Sigmoid colon (tissue), 7 donors: ENCODE results near the gene ZNF579. TPM values are rescaled to one million over a fixed set of nuclear protein-coding genes. Genes with fewer than 3 reads are reported as not detected.

Source experiments
- DNase-seq: peaks from one replicate; pipeline ENCODE4 v3.0.0-alpha.2; 2019
- H3K27ac ChIP-seq, 4 donors: fragments of 200-600 bp; sonication (generic); one replicate each; pipeline ENCODE4 v1.5.1; 2016 to 2019; ENCODE audit warnings: mild to moderate bottlenecking in 1 of 4
- H3K27me3 ChIP-seq, 3 donors: fragments of 200-600 bp; sonication (generic); one replicate each; pipeline ENCODE4 v1.5.1; 2019; ENCODE audit warnings: mild to moderate bottlenecking in 1 of 3
- H3K36me3 ChIP-seq, 4 donors: fragments of 200-600 bp; sonication (generic); one replicate each; pipeline ENCODE4 v1.5.1; 2016 to 2019
- H3K4me1 ChIP-seq, 4 donors: fragments of 200-600 bp; sonication (generic); one replicate each; pipeline ENCODE4 v1.5.1; 2017 to 2019
- H3K4me3 ChIP-seq, 4 donors: fragments of 200-600 bp; sonication (generic); one replicate each; pipeline ENCODE4 v1.5.1; 2017 to 2019; ENCODE audit warnings: mild to moderate bottlenecking in 2 of 4, moderate library complexity in 1 of 4
- H3K9me3 ChIP-seq, 4 donors: fragments of 200-600 bp in 3 of 4; sonication (generic) in 3 of 4; one replicate each; pipeline versions ENCODE4 v1.5.1 to v1.6.1; 2013 to 2019
- CTCF ChIP-seq, 4 experiments: fragments of 450-650 bp in 3 of 4; fragments of 200-600 bp in 1 of 4; IDR thresholded peaks; one replicate each; pipeline ENCODE4 v1.5.1; 2016 to 2019; ENCODE audit warnings: antibody characterized with exemption in 4 of 4, mild to moderate bottlenecking in 3 of 4, moderate library complexity in 2 of 4
- EP300 ChIP-seq, 4 donors: sonication (generic); formaldehyde crosslinking; IDR thresholded peaks; one replicate each; pipeline ENCODE4 v1.6.1; 2017; ENCODE audit warnings: antibody characterized with exemption in 4 of 4
- POLR2A ChIP-seq, 2 donors: fragments of 450-650 bp; IDR thresholded peaks; one replicate each; pipeline ENCODE4 v1.6.1; 2016; ENCODE audit warnings: antibody characterized with exemption in 2 of 2, mild to moderate bottlenecking in 2 of 2, moderate library complexity in 2 of 2
- POLR2AphosphoS5 ChIP-seq, 4 donors: sonication (generic); formaldehyde crosslinking; IDR thresholded peaks; one replicate each; pipeline ENCODE4 v1.6.1; 2017; ENCODE audit warnings: antibody characterized with exemption in 4 of 4
- WGBS, 2 donors: extraction: QIAGEN DNeasy Blood & Tissue Kit; methylation state at CpG; one replicate each; pipeline ENCODE4 v1.1.7; 2013; 5-methylcytosine and 5-hydroxymethylcytosine counted together
- intact Hi-C: fragments of 100-400 bp; cut with DNase I; formaldehyde crosslinking; loops from one replicate; pipeline ENCODE4 v1.15.1; 2023
- polyA plus RNA-seq, 3 donors: library from polyadenylated mRNA; stranded (reverse); fragments of 200-250 nt; gene quantifications; one replicate each; pipeline ENCODE4 v1.2.3, GENCODE V29; 2013
- total RNA-seq, 4 donors: library from RNA; depleted of rRNA; stranded (reverse); fragments of >200 nt; gene quantifications; one replicate each; pipeline ENCODE4 v1.1.0, GENCODE V29; 2016
- donor health status: healthy with polysubstance abuse.
- donor health status: Bipolar disorder and iron deficiency.
- donor health status: healthy.

ZNF579 gene
- total and polyA plus RNA-seq, 7 donors = 0.69 to 4.0 (median 2.0) TPM

DNA sequence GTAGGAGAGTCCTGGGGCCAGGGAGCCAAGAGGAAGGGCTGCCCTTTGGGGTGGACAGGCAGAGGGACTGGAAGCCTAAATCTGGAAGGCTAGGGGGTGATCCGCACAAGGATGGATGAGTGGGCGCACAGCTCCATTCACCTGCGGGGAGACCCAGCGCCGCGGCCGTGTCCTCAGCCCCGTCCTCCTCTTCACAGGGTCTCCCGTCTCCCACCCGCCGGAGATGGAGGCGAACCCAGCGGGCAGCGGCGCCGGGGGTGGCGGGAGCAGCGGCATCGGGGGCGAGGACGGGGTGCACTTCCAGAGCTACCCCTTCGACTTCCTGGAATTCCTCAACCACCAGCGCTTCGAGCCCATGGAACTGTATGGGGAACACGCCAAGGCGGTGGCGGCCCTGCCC is 32.7 kb upstream of the ZNF579 start:
- H3K27ac ChIP-seq = no peak overlapping the region
- TF ChIP-seq POLR2A (IDR thresholded peaks at IDR 0.05) (no peak), CTCF (IDR thresholded peaks at IDR 0.05) (no peak), EP300 (IDR thresholded peaks at IDR 0.05) (no peak), POLR2AphosphoS5 (IDR thresholded peaks at IDR 0.05) (no peak)
- H3K27me3 ChIP-seq = no peaks in the 10 kb centered on the region
- DNase-seq = no peak
- no peaks in the 10 kb centered on the region for H3K9me3 ChIP-seq
- H3K36me3 ChIP-seq = peaks cover 17 to 61% (median 37%) of the 10 kb centered on the region in 4 donors
- WGBS, 2 donors = 95 to 96% methylated on average over 27 of the region's 27 CpGs
- H3K4me1 ChIP-seq = peaks cover 0 to 13% (median 6%) of the 10 kb centered on the region in 4 donors
- H3K4me3 ChIP-seq = no peak overlapping the region
- intact Hi-C loops = no loop called here

- Histone ChIP-seq H3K9me3 (no peaks in the 10 kb centered on the region), H3K4me1 (peaks cover 0 to 23% (median 7%) of the 10 kb centered on the region in 4 donors), H3K4me3 (no peak overlapping the region), H3K27me3 (no peaks in the 10 kb centered on the region), H3K27ac (no peak overlapping the region), H3K36me3 (peaks cover 17 to 51% (median 31%) of the 10 kb centered on the region in 4 donors)
- 80 to 92% methylated on average over 3 of the region's 3 CpGs for whole genome bisulfite sequencing, 2 donors
- DNase-seq = no peak
- TF ChIP-seq POLR2AphosphoS5 (IDR thresholded peaks at IDR 0.05) = no peak
- no peak for TF ChIP-seq CTCF (IDR thresholded peaks at IDR 0.05)
- no peak for TF ChIP-seq POLR2A (IDR thresholded peaks at IDR 0.05)
- TF ChIP-seq EP300 (IDR thresholded peaks at IDR 0.05) = no peak
- intact Hi-C loops = no loop called here
Observed at GRCh38 chr19:55611983-55612645, 31.5 kb upstream of the ZNF579 start.

- Histone ChIP-seq H3K27me3 (no peaks in the 10 kb centered on the region), H3K36me3 (peaks cover 12 to 44% (median 26%) of the 10 kb centered on the region in 4 donors), H3K4me3 (no peak overlapping the region), H3K4me1 (peaks cover 0 to 30% (median 13%) of the 10 kb centered on the region in 4 donors), H3K27ac (no peak overlapping the region), H3K9me3 (no peaks in the 10 kb centered on the region)
- 86 to 88% methylated on average over 15 of the region's 15 CpGs for whole genome bisulfite sequencing, 2 donors
- TF ChIP-seq POLR2AphosphoS5 (IDR thresholded peaks at IDR 0.05) = no peak
- no peak for TF ChIP-seq EP300 (IDR thresholded peaks at IDR 0.05)
- no peak for TF ChIP-seq POLR2A (IDR thresholded peaks at IDR 0.05)
- TF ChIP-seq CTCF (IDR thresholded peaks at IDR 0.05) = no peak
- intact Hi-C loops = no loop called here
- no peak for DNase-seq
Observed at GRCh38 chr19:55611300-55611982, 30.8 kb upstream of the ZNF579 start.

GRCh38 chr19:55609326-55609725 is 28.7 kb upstream of the ZNF579 start:
- TF ChIP-seq POLR2A (IDR thresholded peaks at IDR 0.05) (no peak), POLR2AphosphoS5 (IDR thresholded peaks at IDR 0.05) (no peak), CTCF (IDR thresholded peaks at IDR 0.05) (no peak), EP300 (IDR thresholded peaks at IDR 0.05) (no peak)
- H3K27me3 ChIP-seq = no peaks in the 10 kb centered on the region
- no peak overlapping the region for H3K27ac ChIP-seq
- intact Hi-C loops = no loop called here
- peaks cover 0 to 25% (median 7%) of the 10 kb centered on the region in 4 donors for H3K36me3 ChIP-seq
- DNase-seq = no peak
- H3K9me3 ChIP-seq = no peaks in the 10 kb centered on the region
- WGBS, 2 donors = 90 to 93% methylated on average over 5 of the region's 5 CpGs
- peaks cover 0 to 42% (median 27%) of the 10 kb centered on the region in 4 donors for H3K4me1 ChIP-seq
- no peak overlapping the region for H3K4me3 ChIP-seq
